Cardiac muscle cell (in vitro differentiated cells and primary cell): ENCODE data around the gene FCHO2. TPM values are rescaled to one million over a fixed set of nuclear protein-coding genes. Genes with fewer than 3 reads are reported as not detected.

ENCODE experiments used
- DNase-seq, 2 donors: peaks; one replicate each; pipeline versions ENCODE4 v3.0.0 to v3.0.0-alpha.2; 2010 to 2017; ENCODE audit warnings: low read depth in 1 of 2, low spot score in 1 of 2
- H3K27ac ChIP-seq: fragments of 200-600 bp; sonication (generic); 2 replicates; pipeline ENCODE4 v1.5.1; 2016
- H3K27me3 ChIP-seq: fragments of 200-600 bp; sonication (generic); 2 replicates; pipeline ENCODE4 v1.6.0; 2016; ENCODE audit warnings: control low read depth
- H3K36me3 ChIP-seq: fragments of 200-600 bp; sonication (generic); 2 replicates; pipeline ENCODE4 v1.5.1; 2016; ENCODE audit warnings: control low read depth
- H3K4me1 ChIP-seq: fragments of 200-600 bp; sonication (generic); 2 replicates; pipeline ENCODE4 v1.8.1; 2017; ENCODE audit warnings: low read depth, mild to moderate bottlenecking, mixed run types
- H3K4me3 ChIP-seq: fragments of 200-600 bp; sonication (generic); 2 replicates; pipeline ENCODE4 v1.5.1; 2016; ENCODE audit warnings: mild to moderate bottlenecking
- H3K9me3 ChIP-seq: fragments of 200-600 bp; sonication (generic); 2 replicates; pipeline ENCODE4 v1.5.1; 2017; ENCODE audit warnings: low read depth, mild to moderate bottlenecking, control low read depth
- CTCF ChIP-seq: IDR thresholded peaks from 2 replicates; pipeline ENCODE4 v1.5.1; 2012; ENCODE audit warnings: low read depth, mild to moderate bottlenecking, low read length
- polyA plus RNA-seq: library from polyadenylated mRNA; unstranded; fragments of >200 nt; fragmentation: Nextera tagmentation; extraction: Ambion mirVana; gene quantifications from 2 replicates; pipeline ENCODE4 v1.2.1, GENCODE V29; 2016
- total RNA-seq: library from RNA; depleted of rRNA; stranded (reverse); fragments of >200 nt; gene quantifications from 2 replicates; pipeline ENCODE4 v1.2.3, GENCODE V29; 2016

The FCHO2 gene
- total and polyA plus RNA-seq, 2 experiments from 2014 or later: 6.9 to 7.5 TPM

GRCh38 chr5:72951671-72952468, 4.0 kb upstream of the FCHO2 start:
- no peak for TF ChIP-seq CTCF
- Histone ChIP-seq H3K4me1 (peaks cover 4% of the 10 kb centered on the region), H3K27me3 (no peaks in the 10 kb centered on the region), H3K36me3 (no peaks in the 10 kb centered on the region), H3K4me3 (no peak overlapping the region), H3K9me3 (no peaks in the 10 kb centered on the region), H3K27ac (no peak overlapping the region)
- peak in 1 of 2 donors; percentile 63 for DNase-seq

- H3K4me3 ChIP-seq: peak overlapping the region; percentile 73
- no peaks in the 10 kb centered on the region for H3K27me3 ChIP-seq
- H3K4me1 ChIP-seq: peaks cover 8% of the 10 kb centered on the region
- H3K36me3 ChIP-seq: no peaks in the 10 kb centered on the region
- TF ChIP-seq CTCF: no peak
- H3K9me3 ChIP-seq: no peaks in the 10 kb centered on the region
- no peak overlapping the region for H3K27ac ChIP-seq
- no peak for DNase-seq
Observed at GRCh38 chr5:72954389-72954788, 1.5 kb upstream of the FCHO2 start.

GRCh38 chr5:72955143-72955767, 586 bp upstream of the FCHO2 start:
- peak overlapping the region; percentile 88 for H3K27ac ChIP-seq
- TF ChIP-seq CTCF: no peak
- DNase-seq: peak in 1 of 2 donors; percentile 87
- H3K36me3 ChIP-seq: no peaks in the 10 kb centered on the region
- H3K4me1 ChIP-seq: peaks cover 8% of the 10 kb centered on the region
- peak overlapping the region; percentile 73 for H3K4me3 ChIP-seq
- H3K9me3 ChIP-seq: no peaks in the 10 kb centered on the region
- no peaks in the 10 kb centered on the region for H3K27me3 ChIP-seq

- Histone ChIP-seq H3K27ac (peak overlapping the region; percentile 88), H3K4me1 (peaks cover 8% of the 10 kb centered on the region), H3K9me3 (no peaks in the 10 kb centered on the region), H3K27me3 (no peaks in the 10 kb centered on the region), H3K4me3 (peak overlapping the region; percentile 73), H3K36me3 (no peaks in the 10 kb centered on the region)
- DNase-seq: peak; percentile 66 to 70
- TF ChIP-seq CTCF: no peak
Observed at GRCh38 chr5:72956324-72957140, 691 bp downstream of the FCHO2 start.

- H3K27me3 ChIP-seq: no peaks in the 10 kb centered on the region
- H3K4me3 ChIP-seq: peak overlapping the region; percentile 73
- H3K27ac ChIP-seq: peak overlapping the region; percentile 88
- peaks cover 8% of the 10 kb centered on the region for H3K4me1 ChIP-seq
- no peak for DNase-seq
- no peaks in the 10 kb centered on the region for H3K36me3 ChIP-seq
- no peaks in the 10 kb centered on the region for H3K9me3 ChIP-seq
- no peak for TF ChIP-seq CTCF
Observed at GRCh38 chr5:72957337-72957736, 1.5 kb downstream of the FCHO2 start.
